Calu3 (cell line): ENCODE results near the gene SNRK. TPM values are rescaled to one million over a fixed set of nuclear protein-coding genes. Genes with fewer than 3 reads are reported as not detected.

Experiments
- BruUV-seq: library from RNA; stranded (reverse); fragments of 400-500 nt; replicated peaks from 2 replicates; lab custom pipeline; 2021; lab: Mats Ljungman, UMichigan
- CTCF ChIA-PET: fragments of 300-600 bp; sonication (Branson Sonifier 250); formaldehyde crosslinking; loops from one replicate; lab custom pipeline; 2022; ENCODE audit warnings: antibody characterized with exemption; lab: Charles Lee
- DNase-seq: peaks from one replicate; pipeline ENCODE4 v3.0.0; 2022
- H3K27ac Mint-ChIP-seq: one replicate; pipeline ENCODE4 v1.8.0; 2022; ENCODE audit warnings: mixed read lengths; ENCODE audit not compliant: unreplicated experiment
- H3K27me3 Mint-ChIP-seq: one replicate; pipeline ENCODE4 v1.8.0; 2022; ENCODE audit warnings: mixed read lengths; ENCODE audit not compliant: unreplicated experiment
- H3K36me3 Mint-ChIP-seq: one replicate; pipeline ENCODE4 v1.8.0; 2022; ENCODE audit warnings: mild to moderate bottlenecking, moderate library complexity, mixed read lengths; ENCODE audit not compliant: insufficient read depth, unreplicated experiment
- H3K4me1 Mint-ChIP-seq: one replicate; pipeline ENCODE4 v1.8.0; 2022; ENCODE audit warnings: mild to moderate bottlenecking, low read depth, mixed read lengths; ENCODE audit not compliant: unreplicated experiment
- H3K4me3 Mint-ChIP-seq: one replicate; pipeline ENCODE4 v1.8.0; 2022; ENCODE audit warnings: mild to moderate bottlenecking, low read depth, moderate library complexity, mixed read lengths; ENCODE audit not compliant: unreplicated experiment
- H3K9me3 Mint-ChIP-seq: one replicate; pipeline ENCODE4 v1.8.0; 2022; ENCODE audit warnings: low read depth, mixed read lengths; ENCODE audit not compliant: unreplicated experiment
- intact Hi-C: fragments of 100-400 bp; cut with micrococcal nuclease; formaldehyde crosslinking; loops from one replicate; pipeline ENCODE4 v1.10.0; 2022; ENCODE audit not compliant: unreplicated experiment
- total RNA-seq: library from RNA; stranded (reverse); gene quantifications from 2 replicates; pipeline ENCODE4 v1.2.3, GENCODE V29; 2022
- TF ChIP-seq, protein P1 (sequence below): fragments of 200-600 bp; IDR thresholded peaks from one replicate; pipeline ENCODE4 v1.8.0; 2022; ENCODE audit warnings: antibody characterized with exemption; ENCODE audit not compliant: unreplicated experiment

Gene SNRK
- total RNA-seq, 1 experiment from 2014 or later: 21.0 TPM

DNA sequence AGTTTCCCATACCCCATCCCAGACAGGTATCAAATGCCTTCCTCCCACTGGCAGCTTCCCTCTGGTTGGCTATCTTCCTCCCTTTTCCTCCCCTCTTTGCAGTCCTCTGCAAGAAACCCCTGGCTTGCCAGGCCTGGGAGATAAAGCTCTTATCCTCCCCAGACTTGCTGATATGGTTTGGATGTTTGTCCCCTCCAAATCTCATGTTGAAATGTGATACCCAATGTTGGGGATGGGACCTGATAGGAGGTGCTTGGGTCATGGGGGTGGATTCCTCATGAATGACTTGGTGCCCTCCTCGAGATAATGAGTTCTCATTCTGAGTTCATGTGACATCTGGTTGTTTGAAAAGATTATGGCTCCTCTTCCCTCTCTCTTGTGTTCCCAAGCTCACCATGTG, 32.2 kb upstream of the SNRK start:
- H3K4me3 Mint-ChIP-seq: no peak overlapping the region

GRCh38 chr3:43255662-43256061, 30.7 kb upstream of the SNRK start:
- Mint-ChIP-seq H3K27me3 (no peaks in the 10 kb centered on the region), H3K36me3 (no peaks in the 10 kb centered on the region), H3K4me3 (no peak overlapping the region), H3K4me1 (no peaks in the 10 kb centered on the region), H3K9me3 (peaks cover 3% of the 10 kb centered on the region), H3K27ac (no peak overlapping the region)
- TF ChIP-seq, protein P1, sequence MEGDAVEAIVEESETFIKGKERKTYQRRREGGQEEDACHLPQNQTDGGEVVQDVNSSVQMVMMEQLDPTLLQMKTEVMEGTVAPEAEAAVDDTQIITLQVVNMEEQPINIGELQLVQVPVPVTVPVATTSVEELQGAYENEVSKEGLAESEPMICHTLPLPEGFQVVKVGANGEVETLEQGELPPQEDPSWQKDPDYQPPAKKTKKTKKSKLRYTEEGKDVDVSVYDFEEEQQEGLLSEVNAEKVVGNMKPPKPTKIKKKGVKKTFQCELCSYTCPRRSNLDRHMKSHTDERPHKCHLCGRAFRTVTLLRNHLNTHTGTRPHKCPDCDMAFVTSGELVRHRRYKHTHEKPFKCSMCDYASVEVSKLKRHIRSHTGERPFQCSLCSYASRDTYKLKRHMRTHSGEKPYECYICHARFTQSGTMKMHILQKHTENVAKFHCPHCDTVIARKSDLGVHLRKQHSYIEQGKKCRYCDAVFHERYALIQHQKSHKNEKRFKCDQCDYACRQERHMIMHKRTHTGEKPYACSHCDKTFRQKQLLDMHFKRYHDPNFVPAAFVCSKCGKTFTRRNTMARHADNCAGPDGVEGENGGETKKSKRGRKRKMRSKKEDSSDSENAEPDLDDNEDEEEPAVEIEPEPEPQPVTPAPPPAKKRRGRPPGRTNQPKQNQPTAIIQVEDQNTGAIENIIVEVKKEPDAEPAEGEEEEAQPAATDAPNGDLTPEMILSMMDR: no peak
- intact Hi-C loops: no loop called here
- CTCF ChIA-PET: no interaction called here
- no peak for DNase-seq
- BruUV-seq: no TSS peak

More for the DNA sequence above, 32.2 kb upstream of the SNRK start:
- H3K27me3 Mint-ChIP-seq: no peaks in the 10 kb centered on the region
- DNase-seq: no peak
- intact Hi-C loops: no loop called here
- H3K36me3 Mint-ChIP-seq: no peaks in the 10 kb centered on the region
- CTCF ChIA-PET: no interaction called here
- H3K27ac Mint-ChIP-seq: no peak overlapping the region
- no peaks in the 10 kb centered on the region for H3K4me1 Mint-ChIP-seq
- BruUV-seq: no TSS peak
- peaks cover 5% of the 10 kb centered on the region for H3K9me3 Mint-ChIP-seq
- TF ChIP-seq, protein P1: no peak

- no peak for DNase-seq
- Mint-ChIP-seq H3K27ac (peak overlapping the region; percentile 33), H3K27me3 (no peaks in the 10 kb centered on the region), H3K4me3 (no peak overlapping the region), H3K36me3 (no peaks in the 10 kb centered on the region), H3K4me1 (no peaks in the 10 kb centered on the region), H3K9me3 (peaks cover 3% of the 10 kb centered on the region)
- TF ChIP-seq, protein P1: no peak
- no TSS peak for BruUV-seq
- CTCF ChIA-PET: no interaction called here
- intact Hi-C loops: no loop called here
Observed at GRCh38 chr3:43256714-43257461, 29.5 kb upstream of the SNRK start.

GRCh38 chr3:43257850-43258249, 28.5 kb upstream of the SNRK start:
- no TSS peak for BruUV-seq
- Mint-ChIP-seq H3K27me3 (no peaks in the 10 kb centered on the region), H3K36me3 (no peaks in the 10 kb centered on the region), H3K27ac (no peak overlapping the region), H3K4me3 (no peak overlapping the region), H3K4me1 (no peaks in the 10 kb centered on the region), H3K9me3 (peaks cover 3% of the 10 kb centered on the region)
- no peak for DNase-seq
- TF ChIP-seq, protein P1: no peak
- intact Hi-C loops: no loop called here
- CTCF ChIA-PET: no interaction called here
